Adrenal gland (tissue), 12 donors: ENCODE measurements around the gene HMGXB3. TPM values are rescaled to one million over a fixed set of nuclear protein-coding genes. Genes with fewer than 3 reads are reported as not detected.

Experiments used
- DNase-seq, 7 donors: peaks; one replicate each; pipeline ENCODE4 v3.0.0-alpha.2; 2019 to 2020
- H3K27ac ChIP-seq, 5 donors: fragments of 200-600 bp; sonication (generic) in 4 of 5; 1 replicate in 3 of 5; 2 replicates in 2 of 5; pipeline versions ENCODE4 v1.5.1 to v1.8.0; 2016 to 2020; ENCODE audit warnings: mild to moderate bottlenecking in 1 of 5
- H3K27me3 ChIP-seq: fragments of 200-600 bp; 2 replicates; pipeline ENCODE4 v1.8.0; 2021
- H3K36me3 ChIP-seq, 2 donors: fragments of 200-600 bp; replicated peaks in 1 of 2; 1 replicate in 1 of 2; 2 replicates in 1 of 2; pipeline versions ENCODE4 v1.5.1 to v1.8.0; 2018 to 2022
- H3K4me1 ChIP-seq, 2 donors: fragments of 200-600 bp; replicated peaks in 1 of 2; 1 replicate in 1 of 2; 2 replicates in 1 of 2; pipeline versions ENCODE4 v1.5.1 to v1.8.0; 2018 to 2021
- H3K4me3 ChIP-seq, 4 donors: fragments of 200-600 bp; sonication (generic) in 3 of 4; one replicate each; pipeline ENCODE4 v1.5.1; 2016 to 2018
- H3K9me3 ChIP-seq, 3 donors: fragments of 200-600 bp; sonication (generic) in 1 of 3; replicated peaks in 1 of 3; 1 replicate in 2 of 3; 2 replicates in 1 of 3; pipeline versions ENCODE4 v1.5.1 to v1.8.0; 2016 to 2021
- CTCF ChIP-seq, 6 experiments: fragments of 450-650 bp in 4 of 6; fragments of 200-600 bp in 2 of 6; sonication (generic) in 1 of 6; IDR thresholded peaks; 1 replicate in 5 of 6; 2 replicates in 1 of 6; pipeline versions ENCODE4 v1.5.1 to v1.8.0; 2016 to 2021; ENCODE audit warnings: antibody characterized with exemption in 6 of 6, mild to moderate bottlenecking in 2 of 6, moderate library complexity in 1 of 6
- POLR2A ChIP-seq, 2 donors: fragments of 450-650 bp; IDR thresholded peaks; one replicate each; pipeline ENCODE4 v1.6.1; 2017; ENCODE audit warnings: antibody characterized with exemption in 2 of 2, mild to moderate bottlenecking in 2 of 2, moderate library complexity in 1 of 2
- WGBS, 4 donors: extraction: QIAGEN DNeasy Blood & Tissue Kit in 2 of 4; methylation state at CpG; one replicate each; pipeline versions ENCODE4 v1.1.5 to v1.1.7; 2013 to 2017; 5-methylcytosine and 5-hydroxymethylcytosine counted together
- intact Hi-C, 2 donors: fragments of 100-400 bp; cut with DNase I; formaldehyde crosslinking; loops; one replicate each; pipeline versions ENCODE4 v1.14.1 to v1.15.0; 2022 to 2023
- polyA plus RNA-seq, 3 donors: library from polyadenylated mRNA; stranded (reverse); fragments of 200-250 nt in 2 of 3; fragments of 350-450 nt in 1 of 3; fragmentation: Illumina TruSeq in 1 of 3; extraction: RNeasy Lipid Tissue Mini Kit (QIAGEN cat#74804) in 1 of 3; gene quantifications; one replicate each; pipeline ENCODE4 v1.2.3, GENCODE V29; 2013 to 2014
- total RNA-seq, 9 donors: library from RNA; depleted of rRNA in 4 of 9; stranded (reverse); fragments of >200 nt in 4 of 9; fragments of 120-200 nt in 1 of 9; fragmentation: NEBNext Ultra II Directional in 1 of 9; extraction: Animal tissue kit (Norgen Biotek cat#: 25700) in 1 of 9; gene quantifications; one replicate each; pipeline versions ENCODE4 v1.1.0 to v1.2.4, GENCODE V29; 2013 to 2023
- donor health status: healthy with polysubstance abuse.
- donor health status: Bipolar disorder and iron deficiency.
- donor health status: DM: yes; HTN: yes; CAD: no.
- donor health status: DM: no; HTN: no; CAD: no.
- donor health status: DM: no; HTN: no; CAD: no.
- donor health status: DM: yes; HTN: yes; CAD: no.

The HMGXB3 gene
- total and polyA plus RNA-seq, 12 donors: 22.8 to 56.5 (median 36.1) TPM

GRCh38 chr5:149995385-149996204 is 4.9 kb upstream of the HMGXB3 start:
- no peak overlapping the region for H3K27ac ChIP-seq
- intact Hi-C loops: no loop called here
- H3K4me3 ChIP-seq: no peak overlapping the region
- H3K36me3 ChIP-seq: peaks cover 0 to 14% of the 10 kb centered on the region in 2 donors
- 84 to 93% (median 89%) methylated on average over 14 of the region's 14 CpGs for WGBS, 4 donors
- H3K27me3 ChIP-seq: no peaks in the 10 kb centered on the region
- H3K4me1 ChIP-seq: peaks cover 6 to 10% of the 10 kb centered on the region in 2 donors
- H3K9me3 ChIP-seq: no peaks in the 10 kb centered on the region
- TF ChIP-seq CTCF (IDR thresholded peaks at IDR 0.05) (no peak), POLR2A (IDR thresholded peaks at IDR 0.05) (no peak)
- no peak for DNase-seq

GRCh38 chr5:149996205-149996890 is 4.2 kb upstream of the HMGXB3 start:
- TF ChIP-seq POLR2A (IDR thresholded peaks at IDR 0.05) (no peak), CTCF (IDR thresholded peaks at IDR 0.05) (no peak)
- no peaks in the 10 kb centered on the region for H3K9me3 ChIP-seq
- DNase-seq: no peak
- H3K36me3 ChIP-seq: peaks cover 0 to 14% of the 10 kb centered on the region in 2 donors
- no peak overlapping the region for H3K27ac ChIP-seq
- WGBS, 4 donors: 89 to 94% (median 91%) methylated on average over 6 of the region's 6 CpGs
- H3K4me1 ChIP-seq: peaks cover 8 to 11% of the 10 kb centered on the region in 2 donors
- no peak overlapping the region for H3K4me3 ChIP-seq
- no peaks in the 10 kb centered on the region for H3K27me3 ChIP-seq
- intact Hi-C loops: no loop called here

GRCh38 chr5:149998281-149998680 is 2.3 kb upstream of the HMGXB3 start:
- Histone ChIP-seq H3K4me3 (no peak overlapping the region), H3K27me3 (no peaks in the 10 kb centered on the region), H3K36me3 (peaks cover 0 to 14% of the 10 kb centered on the region in 2 donors), H3K4me1 (peaks cover 20 to 28% of the 10 kb centered on the region in 2 donors), H3K27ac (no peak overlapping the region), H3K9me3 (no peaks in the 10 kb centered on the region)
- no peak for DNase-seq
- intact Hi-C loops: no loop called here
- 97 to 100% (median 98%) methylated on average over 3 of the region's 3 CpGs for WGBS, 4 donors
- no peak for TF ChIP-seq POLR2A (IDR thresholded peaks at IDR 0.05)
- no peak for TF ChIP-seq CTCF (IDR thresholded peaks at IDR 0.05)

- intact Hi-C loops: no loop called here
- WGBS, 4 donors: 67 to 72% (median 70%) methylated on average over 3 of the region's 3 CpGs
- no peaks in the 10 kb centered on the region for H3K9me3 ChIP-seq
- H3K27ac ChIP-seq: peak overlapping the region in 3 of 5 donors; percentile 90 to 93 (median 91)
- H3K27me3 ChIP-seq: no peaks in the 10 kb centered on the region
- H3K36me3 ChIP-seq: peaks cover 0 to 14% of the 10 kb centered on the region in 2 donors
- H3K4me3 ChIP-seq: peak overlapping the region in 2 of 4 donors; percentile 83 to 94
- no peak for DNase-seq
- TF ChIP-seq CTCF (IDR thresholded peaks at IDR 0.05) (no peak), POLR2A (IDR thresholded peaks at IDR 0.05) (no peak)
- peaks cover 20 to 36% of the 10 kb centered on the region in 2 donors for H3K4me1 ChIP-seq
Measured at GRCh38 chr5:149999359-149999758, 1.2 kb upstream of the HMGXB3 start.
